SH-SY5Y (cell line): ENCODE data around the gene TFPT.

Experiments used
- GATA2 ChIP-seq: IDR thresholded peaks from 2 replicates; pipeline ENCODE4 v1.6.1; 2011; ENCODE audit warnings: mild to moderate bottlenecking, low read depth, low read length
- GATA3 ChIP-seq: IDR thresholded peaks from 2 replicates; pipeline ENCODE4 v1.6.1; 2011; ENCODE audit warnings: low read depth, mild to moderate bottlenecking, low read length, moderate library complexity

- TF ChIP-seq GATA2 (no peak), GATA3 (no peak)
These were observed 30.2 kb upstream of the TFPT start for GRCh38 chr19:54145541-54146158.
